ENCODE results near the gene HOMER3. TPM values are rescaled to one million over a fixed set of nuclear protein-coding genes. Genes with fewer than 3 reads are reported as not detected.
"Not testable (repeated sequence)": the region's sequence is repeated elsewhere in the genome, so short reads cannot be mapped to it uniquely, and the experiment has no call there.

HOMER3 gene
- total RNA-seq, 2 experiments from 2014 or later: not detected

DNA sequence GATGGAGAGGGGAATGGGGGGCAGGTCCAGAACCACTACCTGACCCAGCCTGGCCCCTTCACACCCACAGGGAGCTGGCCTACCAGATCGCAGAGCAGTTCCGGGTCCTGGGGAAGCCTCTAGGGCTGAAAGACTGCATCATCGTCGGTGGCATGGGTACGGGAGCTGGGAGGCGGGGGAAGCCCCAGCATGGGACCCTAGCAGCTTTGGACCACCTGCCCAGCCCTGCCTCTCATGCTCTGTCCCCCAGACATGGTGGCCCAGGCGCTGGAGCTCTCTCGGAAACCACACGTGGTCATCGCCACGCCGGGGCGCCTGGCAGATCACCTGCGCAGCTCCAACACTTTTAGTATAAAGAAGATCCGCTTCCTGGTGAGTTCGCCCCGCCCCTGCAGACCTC, 19.4 kb downstream of the HOMER3 start:
- Mint-ChIP-seq H3K27me3 (peaks cover 3% of the 10 kb centered on the region), H3K36me3 (peaks cover 39% of the 10 kb centered on the region), H3K27ac (no peak overlapping the region), H3K4me1 (peaks cover 24% of the 10 kb centered on the region), H3K4me3 (peak overlapping the region; percentile 99), H3K9me3 (no peaks in the 10 kb centered on the region)
- DNase-seq: no peak

DNA sequence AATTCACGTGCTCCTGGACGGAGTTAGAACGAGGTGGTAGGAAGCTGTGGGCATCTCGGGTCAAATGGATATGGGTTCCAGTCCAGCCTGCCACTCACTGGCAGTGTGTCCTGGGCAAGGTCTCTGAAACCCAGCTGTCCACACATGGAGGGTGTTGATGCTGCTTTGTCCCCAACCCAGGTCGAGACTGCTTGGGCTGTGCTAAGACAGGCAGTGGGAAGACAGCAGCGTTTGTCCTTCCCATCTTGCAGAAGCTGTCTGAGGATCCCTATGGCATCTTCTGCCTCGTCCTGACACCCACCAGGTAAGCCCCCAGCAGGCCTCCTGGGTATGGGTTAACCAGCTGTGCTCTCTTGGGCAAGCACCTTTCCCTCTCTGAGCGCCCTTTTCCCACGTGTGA, 20.6 kb downstream of the HOMER3 start:
- Mint-ChIP-seq H3K36me3 (peaks cover 42% of the 10 kb centered on the region), H3K9me3 (no peaks in the 10 kb centered on the region), H3K4me3 (peak overlapping the region; percentile 99), H3K27me3 (peaks cover 3% of the 10 kb centered on the region), H3K27ac (peak overlapping the region; percentile 89), H3K4me1 (peaks cover 26% of the 10 kb centered on the region)
- no peak for DNase-seq

DNA sequence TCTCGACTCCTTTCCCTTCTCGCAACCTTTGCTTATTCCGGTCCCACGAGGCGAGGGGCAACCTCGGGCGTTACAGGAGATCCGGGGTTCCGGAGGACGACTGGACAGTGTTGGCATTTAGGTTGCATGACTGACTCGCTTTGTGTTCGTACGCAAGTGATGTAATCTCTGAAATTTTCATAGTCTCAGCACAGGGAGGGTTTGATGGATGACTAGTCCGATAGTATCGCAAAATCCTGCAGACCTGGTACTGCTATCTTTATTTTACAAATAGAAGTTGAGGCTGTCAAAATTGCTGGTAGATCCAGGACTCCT, 21.2 kb downstream of the HOMER3 start:
- Mint-ChIP-seq H3K4me3 (peak overlapping the region; percentile 99), H3K36me3 (peaks cover 42% of the 10 kb centered on the region)

DNA sequence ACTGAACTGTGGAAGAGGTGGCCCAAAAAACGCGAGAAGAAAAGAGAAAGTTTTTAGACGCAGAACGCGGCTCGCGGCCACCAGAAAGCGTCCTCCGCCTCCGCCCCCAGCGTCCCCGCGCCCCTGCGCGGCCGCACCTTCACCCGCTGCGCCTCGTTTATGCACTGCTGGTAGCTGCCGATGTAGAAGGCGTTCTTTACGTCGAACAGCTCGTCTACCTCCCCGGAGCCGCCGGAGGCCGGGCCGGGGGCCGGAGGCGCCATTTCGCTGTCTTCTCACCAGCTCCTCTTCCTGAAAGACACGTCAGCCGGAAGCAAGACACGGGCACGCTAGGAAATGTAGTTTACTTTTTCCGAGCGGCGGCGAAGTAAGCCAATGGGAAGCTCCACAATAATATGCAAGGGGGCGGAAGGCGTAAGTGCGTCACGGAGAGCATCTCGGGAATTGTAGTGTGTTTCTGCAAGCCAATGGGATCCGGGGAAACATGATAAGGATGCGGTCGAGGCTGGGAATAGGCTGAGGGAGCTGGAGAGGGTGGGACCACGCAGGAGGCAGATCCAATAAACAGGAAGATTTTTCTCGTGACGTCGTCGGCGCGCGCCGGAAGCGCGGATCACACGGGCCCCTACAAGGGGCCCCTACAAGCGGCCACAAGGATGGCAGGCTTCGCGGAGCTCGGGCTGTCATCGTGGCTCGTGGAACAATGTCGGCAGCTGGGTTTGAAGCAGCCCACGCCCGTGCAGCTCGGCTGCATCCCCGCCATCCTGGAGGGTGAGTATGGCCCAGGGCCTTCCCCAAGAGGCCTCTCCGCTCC, 21.7 kb downstream of the HOMER3 start, which contains the start of the genes COPE and DDX49:
Gene COPE, minus strand, starts transcription at position 302 of the 814 bp plus-strand sequence. Its CDS starts 39 bp downstream, at position 263.
Gene DDX49, plus strand, starts transcription at position 630 of the 814 bp plus-strand sequence. Its CDS starts 27 bp downstream, at position 657.
- H3K4me3 Mint-ChIP-seq: peak within 1 kb of the TSS; percentile 99
- H3K9me3 Mint-ChIP-seq: no peaks in the 10 kb centered on the region
- peak within 1 kb of the TSS; percentile 89 for H3K27ac Mint-ChIP-seq
- H3K27me3 Mint-ChIP-seq: peaks cover 3% of the 10 kb centered on the region
- peak; percentile 94 for DNase-seq
- H3K36me3 Mint-ChIP-seq: peaks cover 38% of the 10 kb centered on the region
- peaks cover 30% of the 10 kb centered on the region for H3K4me1 Mint-ChIP-seq

More for the DNA sequence above, 21.2 kb downstream of the HOMER3 start:
- peak overlapping the region; percentile 89 for H3K27ac Mint-ChIP-seq
- no peaks in the 10 kb centered on the region for H3K9me3 Mint-ChIP-seq
- DNase-seq: no peak
- peaks cover 30% of the 10 kb centered on the region for H3K4me1 Mint-ChIP-seq
- peaks cover 3% of the 10 kb centered on the region for H3K27me3 Mint-ChIP-seq

DNA sequence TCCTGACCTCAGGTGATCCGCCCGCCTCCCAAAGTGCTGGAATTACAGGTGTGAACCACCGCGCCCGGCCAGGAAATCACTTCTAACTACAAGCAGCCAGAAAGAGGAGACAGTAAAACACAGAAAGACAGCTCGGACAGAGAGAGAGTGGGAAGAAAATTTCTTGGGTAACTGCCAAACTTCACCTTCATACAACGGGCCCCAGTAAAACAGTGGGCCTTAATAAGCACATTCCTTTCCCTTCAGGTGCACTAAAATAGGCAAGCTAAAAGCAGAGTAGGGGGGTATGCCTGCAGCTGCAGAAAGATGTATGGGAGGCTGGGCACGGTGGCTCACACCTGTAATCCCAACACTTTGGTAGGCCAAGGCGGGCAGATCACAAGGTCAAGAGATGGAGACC, 23.4 kb downstream of the HOMER3 start:
- Mint-ChIP-seq H3K4me3 (peak overlapping the region; percentile 80), H3K4me1 (peaks cover 30% of the 10 kb centered on the region), H3K36me3 (peaks cover 39% of the 10 kb centered on the region)
- H3K27me3 Mint-ChIP-seq, H3K9me3 Mint-ChIP-seq, DNase-seq, H3K27ac Mint-ChIP-seq: not testable (repeated sequence)

DNA sequence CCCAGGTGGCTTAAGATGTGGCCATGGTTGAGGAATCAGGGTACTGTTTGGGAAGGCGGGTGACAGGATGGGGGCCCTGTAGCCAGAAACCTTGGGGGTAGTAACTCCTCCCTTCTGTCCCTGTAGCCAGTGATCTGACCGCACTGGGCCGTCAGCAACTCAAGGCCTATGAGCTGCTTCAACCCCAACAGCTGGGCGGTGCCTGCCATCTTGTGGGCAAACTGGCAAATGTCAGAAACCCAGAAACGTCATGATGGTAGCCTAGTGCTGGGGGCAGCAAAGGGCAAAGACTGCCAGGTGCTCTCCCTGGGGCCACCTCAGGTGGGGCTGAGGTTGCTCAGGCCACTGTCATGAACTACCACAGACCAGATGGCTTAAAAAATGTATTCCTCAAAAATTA, 25.4 kb downstream of the HOMER3 start:
- peaks cover 23% of the 10 kb centered on the region for H3K4me1 Mint-ChIP-seq
- peaks cover 32% of the 10 kb centered on the region for H3K36me3 Mint-ChIP-seq
- no peak overlapping the region for H3K27ac Mint-ChIP-seq
- peak; percentile 44 for DNase-seq
- no peaks in the 10 kb centered on the region for H3K9me3 Mint-ChIP-seq
- no peak overlapping the region for H3K4me3 Mint-ChIP-seq
- peaks cover 3% of the 10 kb centered on the region for H3K27me3 Mint-ChIP-seq

DNA sequence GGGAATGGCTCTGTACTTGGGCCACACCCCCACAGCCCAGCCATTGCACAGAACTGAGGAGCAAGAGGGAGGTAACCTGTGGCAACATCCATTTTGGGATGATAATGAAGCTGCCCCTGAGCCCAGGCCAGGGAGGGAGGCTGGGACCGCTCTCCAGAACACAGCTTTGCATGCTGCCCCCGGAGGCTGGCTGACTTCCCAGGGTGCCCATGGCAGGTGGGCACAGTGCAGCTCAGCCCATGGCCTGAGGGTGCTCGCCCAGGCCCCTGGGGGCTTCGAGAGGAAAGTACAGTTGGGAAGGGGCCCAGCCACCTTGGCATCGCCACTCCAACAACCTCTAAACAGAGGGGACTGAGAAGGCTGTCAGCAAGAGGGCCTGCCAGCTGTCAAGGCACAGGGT, 27.6 kb downstream of the HOMER3 start:
- no peak for DNase-seq
- Mint-ChIP-seq H3K9me3 (no peaks in the 10 kb centered on the region), H3K36me3 (peaks cover 24% of the 10 kb centered on the region), H3K4me3 (no peak overlapping the region), H3K4me1 (peaks cover 17% of the 10 kb centered on the region), H3K27ac (no peak overlapping the region), H3K27me3 (no peaks in the 10 kb centered on the region)

DNA sequence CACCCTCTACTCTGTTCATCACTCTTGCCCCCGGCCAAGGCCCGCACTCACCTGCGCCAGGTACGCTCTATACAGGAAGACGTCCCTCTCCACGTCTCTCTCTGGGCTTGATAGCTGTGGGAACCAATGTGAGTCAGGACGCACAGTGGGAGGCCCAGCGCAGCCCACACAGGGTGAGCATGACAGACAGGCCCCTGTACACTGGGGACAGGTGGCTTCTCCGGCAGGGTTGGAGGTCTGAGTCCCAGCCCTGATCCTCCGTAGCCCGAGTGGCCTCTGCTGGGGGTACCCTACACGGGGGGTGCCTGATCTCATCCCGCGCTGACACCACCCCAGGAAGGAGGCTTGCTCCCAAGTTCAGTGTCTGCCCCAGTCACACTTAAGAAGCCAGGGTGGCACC, 28.1 kb downstream of the HOMER3 start:
- H3K27me3 Mint-ChIP-seq: no peaks in the 10 kb centered on the region
- no peak for DNase-seq
- peaks cover 16% of the 10 kb centered on the region for H3K4me1 Mint-ChIP-seq
- H3K36me3 Mint-ChIP-seq: peaks cover 24% of the 10 kb centered on the region
- H3K9me3 Mint-ChIP-seq: no peaks in the 10 kb centered on the region
- H3K27ac Mint-ChIP-seq: no peak overlapping the region
- no peak overlapping the region for H3K4me3 Mint-ChIP-seq

DNA sequence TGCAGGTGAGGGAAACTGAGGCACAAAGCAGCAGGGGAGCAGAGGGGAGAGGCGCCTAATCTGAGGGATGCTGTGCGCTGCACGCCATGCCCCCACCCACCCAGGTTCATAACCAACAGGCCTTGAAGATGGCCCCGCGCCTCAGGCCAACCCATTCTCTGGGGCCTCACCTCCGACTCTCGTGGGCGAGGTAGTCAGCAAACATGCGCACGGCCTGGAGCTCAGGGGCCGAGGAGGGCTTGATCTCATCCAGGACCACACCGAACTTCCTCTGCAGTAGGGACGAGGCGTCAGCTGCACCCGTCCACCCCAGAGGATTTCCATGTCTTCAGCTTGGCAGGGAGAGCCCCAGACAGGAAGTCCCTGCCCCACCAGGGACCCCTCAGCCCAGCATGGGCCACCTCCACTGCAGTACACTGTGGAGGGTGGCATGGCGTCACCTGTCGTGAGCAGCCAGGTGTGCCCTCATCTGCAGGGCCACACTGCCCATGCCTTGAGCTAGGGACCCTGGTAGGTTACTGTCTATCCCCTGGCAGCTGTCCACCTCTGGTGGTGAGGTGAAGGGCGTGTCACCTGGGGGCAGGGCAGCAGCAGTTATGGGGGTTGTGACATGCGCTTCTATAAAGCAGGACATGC, 30.1 kb downstream of the HOMER3 start:
- no peaks in the 10 kb centered on the region for H3K9me3 Mint-ChIP-seq
- no peak for DNase-seq
- H3K27me3 Mint-ChIP-seq: no peaks in the 10 kb centered on the region
- peaks cover 6% of the 10 kb centered on the region for H3K4me1 Mint-ChIP-seq
- H3K4me3 Mint-ChIP-seq: no peak overlapping the region
- H3K27ac Mint-ChIP-seq: no peak overlapping the region
- H3K36me3 Mint-ChIP-seq: peaks cover 10% of the 10 kb centered on the region

DNA sequence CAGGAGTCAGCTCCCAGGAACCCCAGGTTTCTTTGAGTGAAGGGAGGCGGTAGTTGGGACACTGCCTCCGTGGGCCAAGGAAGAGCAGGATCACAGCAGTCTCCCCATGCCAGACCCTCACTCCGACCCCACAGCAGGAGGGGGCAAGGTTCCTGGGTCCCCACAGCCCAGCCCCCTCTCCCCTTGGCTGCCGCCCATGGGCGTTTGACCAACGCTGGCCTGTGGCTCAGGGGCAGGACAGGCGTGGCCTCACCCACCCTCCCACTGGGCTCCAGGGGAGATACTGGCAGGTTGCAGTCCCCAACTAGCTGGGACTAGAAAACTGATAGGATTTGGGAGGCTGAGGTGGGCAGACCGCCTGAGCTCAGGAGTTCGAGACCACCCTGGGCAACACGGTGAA, 31.0 kb downstream of the HOMER3 start:
- Mint-ChIP-seq H3K27me3 (no peaks in the 10 kb centered on the region), H3K4me1 (peaks cover 1% of the 10 kb centered on the region), H3K36me3 (peaks cover 7% of the 10 kb centered on the region), H3K27ac (no peak overlapping the region), H3K9me3 (no peaks in the 10 kb centered on the region), H3K4me3 (no peak overlapping the region)
- no peak for DNase-seq

DNA sequence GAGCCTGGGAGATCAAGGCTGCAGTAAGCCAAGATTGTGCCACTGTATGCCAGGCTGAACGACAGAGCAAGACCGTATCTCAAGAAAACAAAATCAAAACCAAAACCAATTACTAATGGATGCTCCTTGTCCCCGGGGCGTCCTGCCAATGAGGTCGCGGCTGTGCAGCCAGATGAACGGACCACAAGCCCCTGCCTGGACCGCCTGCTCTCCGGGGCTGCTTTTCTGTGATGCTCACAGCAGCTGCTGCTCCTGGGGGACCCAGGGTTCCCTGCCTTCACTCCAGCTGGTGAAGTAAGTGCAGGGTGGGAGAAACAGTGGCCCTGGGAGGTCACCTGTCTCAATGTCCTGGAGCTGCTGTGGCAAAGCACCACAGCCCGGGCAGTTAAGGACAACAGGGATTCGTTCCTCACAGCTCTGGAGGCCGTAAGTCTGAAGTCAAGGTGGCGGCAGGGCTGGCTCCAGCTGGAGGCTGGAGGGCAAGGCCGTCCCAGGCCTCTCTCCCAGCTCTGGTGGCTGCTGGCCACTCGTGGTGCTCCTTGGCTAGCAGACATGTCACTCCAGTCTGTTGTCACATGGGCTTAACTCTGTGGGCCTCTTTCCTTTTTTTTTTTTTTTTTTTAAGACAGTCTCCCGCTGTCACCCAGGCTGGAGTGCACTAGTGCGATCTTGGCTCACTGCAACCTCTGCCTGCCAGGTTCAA, 31.9 kb downstream of the HOMER3 start:
- no peak for DNase-seq
- H3K36me3 Mint-ChIP-seq: peaks cover 7% of the 10 kb centered on the region
- no peaks in the 10 kb centered on the region for H3K4me1 Mint-ChIP-seq
- H3K27me3 Mint-ChIP-seq: no peaks in the 10 kb centered on the region
- no peaks in the 10 kb centered on the region for H3K9me3 Mint-ChIP-seq
- no peak overlapping the region for H3K4me3 Mint-ChIP-seq
- H3K27ac Mint-ChIP-seq: no peak overlapping the region

DNA sequence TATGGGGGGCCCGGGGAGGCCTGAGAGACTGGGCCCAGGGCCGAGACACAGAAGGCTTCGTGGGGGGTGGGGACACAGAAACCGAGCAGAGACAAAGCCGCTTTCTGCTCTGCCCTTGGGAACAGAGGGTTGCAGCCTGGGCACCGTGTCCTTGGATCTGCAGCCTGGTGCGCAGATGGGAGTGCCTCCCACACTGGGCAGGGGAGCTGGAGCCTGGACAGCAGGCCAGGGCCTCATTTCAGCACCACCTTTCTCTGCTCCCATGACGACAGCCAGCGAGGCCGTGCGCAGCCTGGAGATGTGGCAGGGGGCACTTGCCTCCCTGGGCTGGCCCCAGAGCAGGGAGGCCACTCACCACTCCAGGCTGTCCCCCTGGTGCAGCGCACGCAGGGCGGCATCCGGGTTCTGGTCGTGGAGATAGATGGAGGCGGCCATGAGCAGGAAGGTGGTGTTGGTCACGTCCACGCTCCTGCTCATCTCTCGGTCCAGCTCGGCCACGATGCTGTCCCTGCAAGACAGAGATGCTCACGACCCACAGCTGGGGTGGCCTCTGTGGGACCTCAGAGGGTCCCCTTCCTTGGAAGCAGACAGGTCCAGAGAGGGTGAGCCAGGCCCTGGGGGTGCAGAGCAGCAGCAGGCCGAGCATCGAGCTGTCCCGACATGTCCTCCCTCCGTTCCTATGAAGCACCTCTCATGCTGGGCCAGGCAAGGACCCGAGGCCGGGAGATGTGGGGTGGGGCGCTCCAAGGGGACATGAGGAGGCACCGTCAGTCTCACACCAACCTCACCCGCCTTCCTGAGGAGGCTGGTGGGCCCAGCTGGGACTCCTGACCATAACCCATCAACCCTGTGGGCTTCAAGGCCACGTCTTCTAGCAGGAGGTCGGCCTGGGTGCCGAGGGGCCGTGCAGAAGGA, 34.2 kb downstream of the HOMER3 start:
- peaks cover 2% of the 10 kb centered on the region for H3K36me3 Mint-ChIP-seq
- no peaks in the 10 kb centered on the region for H3K4me1 Mint-ChIP-seq
- no peaks in the 10 kb centered on the region for H3K9me3 Mint-ChIP-seq
- H3K4me3 Mint-ChIP-seq: no peak overlapping the region
- no peaks in the 10 kb centered on the region for H3K27me3 Mint-ChIP-seq
- no peak for DNase-seq
- H3K27ac Mint-ChIP-seq: no peak overlapping the region

DNA sequence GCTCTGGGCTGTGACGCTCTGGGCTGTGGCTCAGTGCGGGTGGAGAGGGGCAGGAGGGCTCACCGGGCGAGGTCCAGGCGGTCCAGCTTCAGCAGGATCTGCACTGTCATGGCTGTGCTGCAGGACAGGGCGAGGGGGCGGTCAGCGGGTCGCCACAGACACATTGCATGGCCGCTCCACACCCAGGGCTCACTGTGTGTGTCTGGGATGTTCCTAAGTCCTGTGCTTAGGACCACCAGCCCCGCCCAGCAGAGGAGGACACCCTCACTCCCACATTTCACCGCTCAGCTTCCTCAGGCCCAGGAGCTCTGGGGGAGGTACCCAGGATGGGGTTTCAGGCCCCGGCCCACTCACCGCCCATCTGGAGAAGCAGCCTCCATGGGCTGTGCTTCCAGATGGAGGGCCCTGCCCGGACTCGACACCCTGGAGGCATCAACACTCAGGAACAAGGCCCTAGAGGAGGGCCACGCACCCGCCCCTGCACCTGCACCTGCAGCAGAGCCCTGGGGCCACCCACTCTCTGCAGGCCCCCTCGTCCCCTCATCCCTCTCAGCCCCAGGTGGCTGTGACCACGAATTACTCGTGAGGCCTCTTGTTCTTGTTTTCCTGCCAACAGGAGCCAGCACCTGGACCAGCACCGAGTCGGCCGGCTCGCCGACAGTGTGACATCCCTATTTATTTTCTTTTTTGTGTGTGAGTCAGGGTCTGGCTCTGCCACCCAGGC, 35.3 kb downstream of the HOMER3 start:
- Mint-ChIP-seq H3K27ac (no peak overlapping the region), H3K9me3 (no peaks in the 10 kb centered on the region), H3K4me3 (no peak overlapping the region), H3K27me3 (no peaks in the 10 kb centered on the region), H3K36me3 (peaks cover 4% of the 10 kb centered on the region), H3K4me1 (no peaks in the 10 kb centered on the region)
- DNase-seq: no peak

DNA sequence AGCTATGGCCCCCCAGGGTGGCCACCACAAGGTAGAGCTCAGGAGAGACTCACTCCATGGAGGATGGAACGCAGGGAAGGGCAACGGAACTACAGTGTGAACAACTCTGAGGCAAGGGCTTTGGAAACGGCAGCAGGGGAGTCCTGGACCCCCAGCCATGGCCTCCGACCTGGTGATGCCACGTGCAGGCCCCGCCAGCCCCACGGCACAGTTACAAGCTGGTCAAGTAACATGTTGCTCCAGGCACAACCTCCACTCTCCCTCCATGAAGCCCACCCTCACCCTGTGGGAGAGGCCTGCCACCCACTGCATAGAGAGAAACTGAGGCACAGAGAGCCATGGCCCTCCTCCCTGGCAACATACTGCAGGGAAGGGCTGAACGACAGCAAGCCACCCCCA, 36.0 kb downstream of the HOMER3 start:
- no peaks in the 10 kb centered on the region for H3K9me3 Mint-ChIP-seq
- no peak overlapping the region for H3K27ac Mint-ChIP-seq
- no peaks in the 10 kb centered on the region for H3K27me3 Mint-ChIP-seq
- no peaks in the 10 kb centered on the region for H3K4me1 Mint-ChIP-seq
- DNase-seq: no peak
- H3K4me3 Mint-ChIP-seq: no peak overlapping the region
- peaks cover 6% of the 10 kb centered on the region for H3K36me3 Mint-ChIP-seq
